ENCODE data around the gene EPYC.

DNA sequence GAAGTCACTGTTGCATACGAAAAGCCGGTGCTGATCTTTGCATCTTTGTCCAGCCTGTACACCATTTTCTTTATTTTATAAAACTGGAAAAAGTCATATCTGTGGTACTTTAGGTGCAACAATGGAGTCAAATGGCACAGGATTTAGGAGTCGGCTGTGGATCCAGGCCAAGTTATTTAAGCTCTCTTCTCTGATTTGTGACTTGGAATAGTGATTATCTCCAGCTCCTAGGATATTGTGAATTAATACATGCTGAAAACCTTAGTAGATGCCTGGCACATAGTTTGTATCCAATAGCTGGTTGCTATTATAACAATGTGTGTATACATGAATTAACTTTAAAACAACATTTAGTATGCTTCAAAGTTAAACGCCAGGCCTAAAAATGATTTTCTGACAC, 43.6 kb downstream of the EPYC start:
- no peak for TF ChIP-seq POLR2A (IDR thresholded peaks at IDR 0.05; ENCODE audit: low read length)
- TF ChIP-seq GATA1 (IDR thresholded peaks at IDR 0.05; ENCODE audit: low read depth, low read length): no peak
